LNCAP (cell line): Measurements from ENCODE around the gene MYRFL.
A peak's percentile ranks its signal among the peaks of the same experiment; 100 is the strongest.

Experiments
- CTCF ChIP-seq: fragments of 450-650 bp; IDR thresholded peaks from 2 replicates; pipeline ENCODE4 v1.5.1; 2017; ENCODE audit warnings: mild to moderate bottlenecking

MYRFL gene

GRCh38 chr12:69875416-69875935 is 50.4 kb downstream of the MYRFL start:
- no peak for TF ChIP-seq CTCF

GRCh38 chr12:69879007-69879960 is 54.3 kb downstream of the MYRFL start:
- TF ChIP-seq CTCF, result peak; percentile 88

- no peak for TF ChIP-seq CTCF
These were observed 55.5 kb downstream of the MYRFL start for GRCh38 chr12:69880571-69880970.

- TF ChIP-seq CTCF, result no peak
These were observed 56.7 kb downstream of the MYRFL start for GRCh38 chr12:69881771-69882170.

- TF ChIP-seq CTCF, result no peak
These were observed 59.4 kb downstream of the MYRFL start for GRCh38 chr12:69884386-69884785.

- no peak for TF ChIP-seq CTCF
These were observed 60.6 kb downstream of the MYRFL start for GRCh38 chr12:69885658-69886057.

- no peak for TF ChIP-seq CTCF
These were observed 61.1 kb downstream of the MYRFL start for GRCh38 chr12:69886109-69886508.
